ENCODE results near the gene KLHL36. TPM values are rescaled to one million over a fixed set of nuclear protein-coding genes. Genes with fewer than 3 reads are reported as not detected.

KLHL36 gene
- total and polyA plus RNA-seq, 9 donors = 20.7 to 94.9 (median 55.9) TPM

GRCh38 chr16:84675423-84675822 is 27.1 kb downstream of the KLHL36 start:
- Histone ChIP-seq H3K27me3 (no peaks in the 10 kb centered on the region), H3K27ac (no peak overlapping the region), H3K9me3 (no peaks in the 10 kb centered on the region), H3K4me1 (ENCODE audit: insufficient read depth) (no peaks in the 10 kb centered on the region), H3K36me3 (no peaks in the 10 kb centered on the region), H3K4me3 (no peak overlapping the region)
- intact Hi-C loops (cut with DNase I) = loop anchor here in 2 of 4 donors (10.0 kb wide), 1 partner anchor 49 kb away; no protein-coding TSS in a partner anchor
- WGBS, 3 donors = 83 to 87% (median 85%) methylated on average over 9 of the region's 9 CpGs
- DNase-seq = no peak
- TF ChIP-seq POLR2A (IDR thresholded peaks at IDR 0.05) (no peak), EP300 (IDR thresholded peaks at IDR 0.05) (no peak), CTCF (IDR thresholded peaks at IDR 0.05) (no peak)

- intact Hi-C loops (cut with DNase I) = loop anchor here in 2 of 4 donors (10.0 kb wide), 1 partner anchor 49 kb away; no protein-coding TSS in a partner anchor
- TF ChIP-seq POLR2A (IDR thresholded peaks at IDR 0.05) = no peak
- TF ChIP-seq CTCF (IDR thresholded peaks at IDR 0.05) = no peak
- no peak for TF ChIP-seq EP300 (IDR thresholded peaks at IDR 0.05)
- Histone ChIP-seq H3K9me3 (no peaks in the 10 kb centered on the region), H3K4me1 (ENCODE audit: insufficient read depth) (no peaks in the 10 kb centered on the region), H3K4me3 (no peak overlapping the region), H3K27ac (no peak overlapping the region), H3K27me3 (no peaks in the 10 kb centered on the region), H3K36me3 (no peaks in the 10 kb centered on the region)
- WGBS, 3 donors = 88 to 92% (median 90%) methylated on average over 2 of the region's 2 CpGs
- no peak for DNase-seq
These were observed 27.6 kb downstream of the KLHL36 start for GRCh38 chr16:84675884-84676283.

DNA sequence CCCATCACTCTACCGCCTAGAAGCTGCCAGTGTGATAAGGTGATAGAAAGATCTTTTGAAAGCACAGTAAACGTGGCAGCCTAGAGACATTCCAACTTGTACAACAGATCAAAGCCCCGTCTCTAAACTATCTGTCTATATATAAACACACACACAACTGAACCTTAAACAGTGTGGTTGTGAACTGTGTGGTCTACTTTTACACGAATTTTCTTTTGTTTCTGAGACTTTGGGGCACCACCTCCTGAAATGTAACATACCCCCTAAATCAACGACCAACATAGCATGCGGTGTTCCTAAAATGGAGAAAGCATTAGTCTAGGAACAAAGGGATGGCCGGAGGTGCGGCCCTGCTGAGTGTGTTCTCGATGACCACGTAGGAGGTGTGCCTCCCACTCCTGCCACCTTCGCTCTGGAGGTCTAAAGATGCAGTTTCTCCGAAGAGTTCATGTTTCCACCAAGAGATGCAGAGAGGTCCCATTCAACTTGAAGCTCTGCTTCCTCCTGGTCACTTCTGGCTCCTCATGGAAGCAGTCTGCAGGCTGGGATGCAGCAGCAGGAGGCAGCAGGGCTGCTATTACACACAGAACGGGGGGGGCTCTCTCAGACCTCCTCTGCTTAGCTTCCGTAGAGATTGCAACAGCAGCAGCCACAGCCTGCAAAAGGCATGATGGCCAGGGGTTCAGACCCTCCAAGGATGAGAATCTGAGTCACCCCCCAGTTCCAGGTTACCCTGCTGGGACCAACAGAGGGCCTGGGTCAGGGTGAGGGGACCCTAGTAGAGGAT is 28.9 kb downstream of the KLHL36 start:
- no peaks in the 10 kb centered on the region for H3K4me1 ChIP-seq (ENCODE audit: insufficient read depth)
- DNase-seq = no peak
- no peaks in the 10 kb centered on the region for H3K27me3 ChIP-seq
- WGBS, 3 donors = 59 to 70% (median 61%) methylated on average over 13 to 14 of the region's 14 CpGs
- TF ChIP-seq CTCF (IDR thresholded peaks at IDR 0.05) = no peak
- TF ChIP-seq POLR2A (IDR thresholded peaks at IDR 0.05) = no peak
- no peak for TF ChIP-seq EP300 (IDR thresholded peaks at IDR 0.05)
- no peak overlapping the region for H3K4me3 ChIP-seq
- no peaks in the 10 kb centered on the region for H3K9me3 ChIP-seq
- no peaks in the 10 kb centered on the region for H3K36me3 ChIP-seq
- H3K27ac ChIP-seq = no peak overlapping the region
- intact Hi-C loops (cut with DNase I) = loop anchor here in 2 of 4 donors (10.0 kb wide), 1 partner anchor 48 kb away; no protein-coding TSS in a partner anchor

DNA sequence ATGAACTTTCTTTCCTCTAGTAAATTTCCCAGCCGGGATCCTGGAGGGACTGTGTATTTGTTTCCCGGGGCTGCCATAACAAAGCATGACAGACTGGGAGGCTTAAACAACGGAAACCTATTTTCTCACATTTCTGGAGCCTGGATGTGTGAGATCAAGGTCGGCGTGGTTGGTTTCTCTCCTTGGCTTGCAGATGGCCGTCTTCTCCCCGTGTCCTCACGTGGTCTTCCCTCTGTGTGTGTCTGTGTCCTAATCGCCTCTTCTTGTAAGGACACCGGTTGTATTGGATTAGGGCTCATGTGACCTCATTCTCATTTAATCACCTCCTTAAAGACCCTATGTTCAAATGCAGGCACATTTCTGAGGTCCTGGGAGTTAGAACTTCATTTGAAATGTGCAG is 29.5 kb downstream of the KLHL36 start:
- WGBS, 3 donors = 13 to 36% (median 33%) methylated on average over 10 of the region's 10 CpGs
- intact Hi-C loops (cut with DNase I) = loop anchor here in 2 of 4 donors (10.0 kb wide), 1 partner anchor 47 kb away; no protein-coding TSS in a partner anchor

More for the DNA sequence above, 29.5 kb downstream of the KLHL36 start:
- DNase-seq = no peak
- Histone ChIP-seq H3K27ac (no peak overlapping the region), H3K4me1 (ENCODE audit: insufficient read depth) (no peaks in the 10 kb centered on the region), H3K4me3 (no peak overlapping the region), H3K27me3 (no peaks in the 10 kb centered on the region), H3K9me3 (no peaks in the 10 kb centered on the region), H3K36me3 (no peaks in the 10 kb centered on the region)
- TF ChIP-seq CTCF (IDR thresholded peaks at IDR 0.05) (no peak), EP300 (IDR thresholded peaks at IDR 0.05) (no peak), POLR2A (IDR thresholded peaks at IDR 0.05) (no peak)
